Measurements from ENCODE around the gene HIF3A. TPM values are rescaled to one million over a fixed set of nuclear protein-coding genes. Genes with fewer than 3 reads are reported as not detected.
A peak's percentile ranks its signal among the peaks of the same experiment; 100 is the strongest.

HIF3A gene
- total RNA-seq, 1 experiment from 2014 or later = not detected

DNA sequence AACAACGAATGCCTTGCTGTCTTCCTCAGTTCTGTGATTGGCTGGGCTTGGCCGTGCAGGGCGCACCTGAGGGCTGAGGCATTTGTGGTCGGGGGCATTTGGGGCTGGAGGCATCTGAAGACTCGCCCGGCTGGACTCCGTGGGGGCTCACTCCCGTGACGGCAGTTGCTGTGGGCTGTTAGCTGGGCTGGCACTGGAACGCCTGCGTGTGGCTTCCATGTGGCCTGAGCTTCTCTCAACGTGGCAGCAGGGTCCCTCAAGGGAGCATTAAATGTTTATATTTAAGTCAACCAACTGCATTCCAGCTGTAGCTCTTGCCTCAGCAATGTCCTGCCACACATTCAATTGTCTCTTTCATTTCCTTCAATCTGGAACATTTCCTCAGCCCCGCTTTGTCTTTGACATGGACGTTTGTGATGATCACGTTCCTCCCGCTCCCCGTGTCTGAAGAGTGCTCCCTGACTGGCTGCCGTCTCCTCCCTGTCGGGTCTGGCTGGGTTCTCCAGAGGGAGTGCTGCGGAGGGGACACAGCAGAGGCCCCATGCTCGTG is 95.5 kb downstream of the HIF3A start:
- H3K27ac ChIP-seq = peak overlapping the region; percentile 82
- H3K9me3 ChIP-seq (replicated peaks) = peaks cover 6% of the 10 kb centered on the region; the same call in 1 of the 2 replicates
- peak overlapping the region; percentile 25 for H3K4me3 ChIP-seq
- peaks cover 59% of the 10 kb centered on the region for H3K36me3 ChIP-seq
- peak; percentile 75 to 88 for DNase-seq (ENCODE audit: low read depth in 1 of 2, low spot score in 2 of 2)
- peaks cover 62% of the 10 kb centered on the region for H3K4me1 ChIP-seq (replicated peaks)
- no peaks in the 10 kb centered on the region for H3K27me3 ChIP-seq (replicated peaks)

DNA sequence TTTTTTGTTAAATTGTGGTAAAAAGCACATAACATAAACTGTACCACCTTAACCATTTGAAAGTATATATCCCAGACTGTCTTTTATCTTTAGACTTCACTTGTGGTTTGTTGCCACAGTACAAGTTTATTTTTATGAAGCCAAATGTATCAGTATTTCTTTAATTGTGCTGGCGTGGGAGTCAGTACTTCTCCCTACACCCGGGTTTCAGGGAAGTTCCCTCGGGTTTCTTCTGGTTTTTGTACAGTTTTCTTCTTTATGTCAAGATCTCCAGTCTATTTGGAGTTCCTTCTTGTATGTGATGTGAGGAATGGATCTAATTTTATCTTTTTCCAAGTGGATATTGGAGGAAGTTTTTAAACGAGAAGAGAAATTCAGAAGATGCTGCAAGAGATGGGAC is 96.0 kb downstream of the HIF3A start:
- peaks cover 62% of the 10 kb centered on the region for H3K4me1 ChIP-seq (replicated peaks)
- H3K27me3 ChIP-seq (replicated peaks) = no peaks in the 10 kb centered on the region
- H3K9me3 ChIP-seq (replicated peaks) = peaks cover 6% of the 10 kb centered on the region; the same call in 1 of the 2 replicates
- DNase-seq (ENCODE audit: low read depth in 1 of 2, low spot score in 2 of 2) = no peak
- peak overlapping the region; percentile 82 for H3K27ac ChIP-seq
- peaks cover 54% of the 10 kb centered on the region for H3K36me3 ChIP-seq
- H3K4me3 ChIP-seq = no peak overlapping the region; the same call in 1 of the 2 replicates

Other genes with a start within 250 kb of the HIF3A start
- not detected in 2 replicates for gene IGFL3, start 172.4 kb upstream of the HIF3A start, total RNA-seq (2014; rRNA removed; shearing (Covaris generic))
- not detected in 2 replicates for gene IGFL2, start 148.8 kb upstream of the HIF3A start, total RNA-seq (2014; rRNA removed; shearing (Covaris generic))
- gene IGFL1, start 67.3 kb upstream of the HIF3A start, total RNA-seq (2014; rRNA removed; shearing (Covaris generic)) = not detected in 2 replicates
- 77.3 and 79.9 TPM in 2 replicates for gene PPP5C, start 50.0 kb downstream of the HIF3A start, total RNA-seq (2014; rRNA removed; shearing (Covaris generic))
- 12.5 and 18.6 TPM in 2 replicates for gene CCDC8, start 116.5 kb downstream of the HIF3A start, total RNA-seq (2014; rRNA removed; shearing (Covaris generic))
- not detected in 2 replicates for gene PNMA8C, start 131.9 kb downstream of the HIF3A start, total RNA-seq (2014; rRNA removed; shearing (Covaris generic))
- 7.6 and 8.1 TPM in 2 replicates for gene PNMA8A, start 174.5 kb downstream of the HIF3A start, total RNA-seq (2014; rRNA removed; shearing (Covaris generic))
- not detected in 2 replicates for gene PNMA8B, start 198.8 kb downstream of the HIF3A start, total RNA-seq (2014; rRNA removed; shearing (Covaris generic))

Measured in SJSA1 (cell line).